Pancreas (tissue), 10 donors: Measurements from ENCODE around the gene SLC26A9. TPM values are rescaled to one million over a fixed set of nuclear protein-coding genes. Genes with fewer than 3 reads are reported as not detected.

ENCODE experiments used
- ATAC-seq, 4 donors: fragments of 200-7000 bp; cut with Tn5 transposase; one replicate each; pipeline versions ENCODE4 v1.8.0 to v1.9.1; 2020; ENCODE audit warnings: mild to moderate bottlenecking in 4 of 4, moderate library complexity in 4 of 4
- DNase-seq, 6 donors: peaks; one replicate each; pipeline ENCODE4 v3.0.0-alpha.2; 2020
- FAIRE-seq: peaks from 2 replicates; lab custom pipeline; 2012; peaks lifted over from hg19 to GRCh38; lab: Jason Lieb, UNC
- H3K27ac ChIP-seq, 4 donors: fragments of 200-600 bp; sonication (generic); 1 replicate in 3 of 4; 2 replicates in 1 of 4; pipeline versions ENCODE4 v1.5.0 to v1.8.0; 2020
- H3K27me3 ChIP-seq, 4 donors: fragments of 200-600 bp; one replicate each; pipeline ENCODE4 v1.8.0; 2021
- H3K36me3 ChIP-seq, 3 donors: fragments of 200-600 bp; sonication (generic) in 1 of 3; one replicate each; pipeline versions ENCODE4 v1.5.0 to v1.8.0; 2020 to 2021
- H3K4me1 ChIP-seq, 3 donors: fragments of 200-600 bp; one replicate each; pipeline ENCODE4 v1.8.0; 2021
- H3K4me3 ChIP-seq, 4 donors: fragments of 200-600 bp; sonication (generic) in 2 of 4; one replicate each; pipeline versions ENCODE4 v1.5.0 to v1.8.0; 2020 to 2021
- H3K9me3 ChIP-seq, 4 donors: fragments of 200-600 bp; one replicate each; pipeline ENCODE4 v1.8.0; 2021
- WGBS, 2 donors: extraction: QIAGEN DNeasy Blood & Tissue Kit; methylation state at CpG; one replicate each; pipeline ENCODE4 v1.1.7; 2013; 5-methylcytosine and 5-hydroxymethylcytosine counted together
- intact Hi-C, 3 donors: fragments of 100-400 bp; cut with DNase I; formaldehyde crosslinking; loops; one replicate each; pipeline versions ENCODE4 v1.11.1 to v1.14.2; 2022
- polyA plus RNA-seq, 2 donors: library from polyadenylated mRNA; stranded (reverse); fragments of 200-250 nt; gene quantifications; one replicate each; pipeline ENCODE4 v1.2.3, GENCODE V29; 2013
- total RNA-seq, 6 donors: library from RNA; stranded (reverse); fragmentation: NEBNext Ultra II Directional in 4 of 6; extraction: Animal tissue kit (Norgen Biotek cat#: 25700) in 4 of 6; gene quantifications; one replicate each; pipeline versions ENCODE4 v1.2.1 to v1.2.4, GENCODE V29; 2021 to 2023
- TF ChIP-seq, protein P1 (sequence below), 4 donors: fragments of 200-600 bp; sonication (generic) in 3 of 4; IDR thresholded peaks; one replicate each; pipeline versions ENCODE4 v1.5.0 to v1.8.0; 2021; ENCODE audit warnings: antibody characterized with exemption in 4 of 4
- donor health status: healthy with polysubstance abuse.
- donor health status: DM: no; HTN: no; CAD: no; lungs with moderate emphysema.
- donor health status: DM: no; HTN: no; CAD: no.
- donor health status: control.
- donor health status: control.
- donor health status: Bipolar disorder and iron deficiency.
- donor health status: DM: yes; HTN: yes; CAD: no.
- donor health status: DM: no; HTN: no; CAD: no.
- donor health status: DM: no; HTN: no; CAD: no.
- donor health status: DM: yes; HTN: yes; CAD: no.

SLC26A9 gene
- total and polyA plus RNA-seq, 8 donors, result 0.56 to 6.5 (median 1.2) TPM

DNA sequence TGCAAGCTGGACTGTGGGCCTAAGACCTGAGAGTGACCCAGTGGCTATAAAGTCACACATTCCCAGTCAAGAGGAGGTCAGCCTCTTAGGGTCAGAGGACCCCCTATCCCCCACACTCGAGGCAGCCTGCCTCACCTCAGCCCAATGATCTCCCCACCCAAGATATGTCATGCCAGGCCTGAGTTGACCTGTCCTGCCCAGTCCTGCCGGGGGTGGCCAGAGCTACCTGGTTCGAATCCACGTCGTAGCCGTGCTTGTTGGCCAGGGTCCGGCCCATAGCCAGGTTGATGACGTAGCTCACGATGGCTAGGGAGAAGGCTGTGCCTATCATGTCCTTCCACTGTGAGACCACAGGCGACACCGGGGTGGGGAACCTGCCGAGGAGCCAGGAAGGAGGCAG is 15.6 kb downstream of the SLC26A9 start:
- DNase-seq, result peak in 1 of 6 donors; percentile 48
- H3K27ac ChIP-seq, result no peak overlapping the region
- no peaks in the 10 kb centered on the region for H3K4me1 ChIP-seq
- H3K4me3 ChIP-seq, result no peak overlapping the region
- ATAC-seq, result no peak
- 93 to 97% methylated on average over 12 of the region's 12 CpGs for WGBS, 2 donors
- intact Hi-C loops, result loop anchor here in 2 of 3 donors (10.0 kb wide), 2 partner anchors 47 to 177 kb away; no protein-coding TSS in a partner anchor
- no peaks in the 10 kb centered on the region for H3K9me3 ChIP-seq
- no peak for FAIRE-seq
- no peaks in the 10 kb centered on the region for H3K36me3 ChIP-seq
- no peaks in the 10 kb centered on the region for H3K27me3 ChIP-seq
- TF ChIP-seq, protein P1, sequence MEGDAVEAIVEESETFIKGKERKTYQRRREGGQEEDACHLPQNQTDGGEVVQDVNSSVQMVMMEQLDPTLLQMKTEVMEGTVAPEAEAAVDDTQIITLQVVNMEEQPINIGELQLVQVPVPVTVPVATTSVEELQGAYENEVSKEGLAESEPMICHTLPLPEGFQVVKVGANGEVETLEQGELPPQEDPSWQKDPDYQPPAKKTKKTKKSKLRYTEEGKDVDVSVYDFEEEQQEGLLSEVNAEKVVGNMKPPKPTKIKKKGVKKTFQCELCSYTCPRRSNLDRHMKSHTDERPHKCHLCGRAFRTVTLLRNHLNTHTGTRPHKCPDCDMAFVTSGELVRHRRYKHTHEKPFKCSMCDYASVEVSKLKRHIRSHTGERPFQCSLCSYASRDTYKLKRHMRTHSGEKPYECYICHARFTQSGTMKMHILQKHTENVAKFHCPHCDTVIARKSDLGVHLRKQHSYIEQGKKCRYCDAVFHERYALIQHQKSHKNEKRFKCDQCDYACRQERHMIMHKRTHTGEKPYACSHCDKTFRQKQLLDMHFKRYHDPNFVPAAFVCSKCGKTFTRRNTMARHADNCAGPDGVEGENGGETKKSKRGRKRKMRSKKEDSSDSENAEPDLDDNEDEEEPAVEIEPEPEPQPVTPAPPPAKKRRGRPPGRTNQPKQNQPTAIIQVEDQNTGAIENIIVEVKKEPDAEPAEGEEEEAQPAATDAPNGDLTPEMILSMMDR (IDR thresholded peaks at IDR 0.05), result no peak

DNA sequence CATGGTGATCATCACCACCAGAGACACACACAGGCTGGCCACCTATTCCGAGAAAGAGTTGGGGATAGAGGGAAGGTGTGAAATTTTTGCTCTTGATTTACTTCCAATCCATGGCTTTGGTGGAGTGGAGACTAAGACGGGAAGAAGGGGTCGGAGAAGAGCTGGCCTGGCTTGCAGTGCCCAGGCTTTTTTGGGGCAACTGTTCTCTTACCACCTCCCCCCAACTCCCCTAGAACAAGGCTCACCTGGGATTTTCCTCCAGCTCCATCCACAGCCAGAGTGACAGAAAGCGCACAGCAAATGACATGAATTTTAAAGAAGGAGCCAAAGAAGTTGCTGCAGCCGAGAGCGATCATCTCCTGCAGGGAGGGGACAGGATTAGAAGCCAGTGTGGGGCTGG is 16.0 kb downstream of the SLC26A9 start:
- no peak for ATAC-seq
- TF ChIP-seq, protein P1 (IDR thresholded peaks at IDR 0.05), result no peak

DNA sequence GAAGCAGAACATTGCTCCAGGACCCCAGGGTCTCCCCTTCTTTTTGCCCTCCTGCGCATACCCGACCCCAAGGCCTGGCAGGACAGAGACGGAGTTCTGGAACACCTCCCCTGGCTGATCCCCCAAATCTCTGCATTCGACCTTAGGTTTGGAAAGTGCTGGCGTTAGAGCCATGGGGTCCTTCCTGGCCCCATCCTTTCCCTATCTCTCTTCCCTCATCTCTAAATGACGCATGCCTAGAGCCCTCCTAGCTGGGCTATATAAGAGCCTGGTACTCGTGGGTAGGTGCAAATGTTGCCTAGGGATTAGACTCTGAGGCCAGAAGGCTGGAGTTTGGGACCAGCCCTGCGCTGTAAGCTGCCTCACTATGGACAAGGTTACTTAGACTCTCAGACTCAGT is 16.6 kb downstream of the SLC26A9 start:
- H3K27ac ChIP-seq, result no peak overlapping the region
- ATAC-seq, result no peak
- peak in 1 of 6 donors; percentile 30 for DNase-seq
- no peak overlapping the region for H3K4me3 ChIP-seq
- H3K36me3 ChIP-seq, result no peaks in the 10 kb centered on the region
- no peaks in the 10 kb centered on the region for H3K9me3 ChIP-seq
- intact Hi-C loops, result loop anchor here in 2 of 3 donors (10.0 kb wide), 2 partner anchors 48 to 178 kb away; no protein-coding TSS in a partner anchor
- H3K27me3 ChIP-seq, result no peaks in the 10 kb centered on the region
- H3K4me1 ChIP-seq, result no peaks in the 10 kb centered on the region
- WGBS, 2 donors, result 82 to 88% methylated on average over 8 of the region's 8 CpGs
- TF ChIP-seq, protein P1 (IDR thresholded peaks at IDR 0.05), result no peak
- FAIRE-seq, result no peak

More for the DNA sequence above, 16.0 kb downstream of the SLC26A9 start:
- intact Hi-C loops, result loop anchor here in 2 of 3 donors (10.0 kb wide), 2 partner anchors 48 to 178 kb away; no protein-coding TSS in a partner anchor
- no peaks in the 10 kb centered on the region for H3K4me1 ChIP-seq
- WGBS, 2 donors, result 94 to 96% methylated on average over 6 of the region's 6 CpGs
- FAIRE-seq, result no peak
- DNase-seq, result peak in 1 of 6 donors; percentile 28
- H3K27me3 ChIP-seq, result no peaks in the 10 kb centered on the region
- no peak overlapping the region for H3K27ac ChIP-seq
- H3K4me3 ChIP-seq, result no peak overlapping the region
- no peaks in the 10 kb centered on the region for H3K36me3 ChIP-seq
- H3K9me3 ChIP-seq, result no peaks in the 10 kb centered on the region

DNA sequence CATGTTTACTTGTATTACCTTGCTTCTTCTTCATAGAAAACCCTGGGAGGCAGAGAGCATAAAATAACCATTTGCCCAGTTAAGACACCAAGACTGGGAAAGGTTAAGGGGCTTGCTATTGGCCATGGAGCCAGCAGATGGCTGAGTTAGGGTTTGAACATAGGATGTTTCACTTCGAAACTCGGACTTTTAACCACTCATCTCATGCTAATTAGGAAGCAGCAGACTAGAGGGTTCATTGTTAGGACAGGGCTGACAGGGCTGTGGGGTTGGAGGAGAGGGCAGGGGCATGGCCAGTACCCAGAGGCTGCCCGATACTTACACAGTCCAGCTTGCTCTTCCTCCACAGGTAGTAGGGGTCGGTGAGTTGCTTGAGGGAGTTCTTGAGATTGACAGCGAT is 17.0 kb downstream of the SLC26A9 start:
- DNase-seq (peak in 1 of 6 donors; percentile 2), FAIRE-seq (no peak), ATAC-seq (no peak)
- no peaks in the 10 kb centered on the region for H3K36me3 ChIP-seq
- intact Hi-C loops, result loop anchor here in 2 of 3 donors (10.0 kb wide), 2 partner anchors 49 to 179 kb away; no protein-coding TSS in a partner anchor
- TF ChIP-seq, protein P1 (IDR thresholded peaks at IDR 0.05), result no peak
- no peaks in the 10 kb centered on the region for H3K27me3 ChIP-seq
- WGBS, 2 donors, result 83 to 93% methylated on average over 5 of the region's 5 CpGs
- no peaks in the 10 kb centered on the region for H3K9me3 ChIP-seq
- H3K4me1 ChIP-seq, result no peaks in the 10 kb centered on the region
- H3K4me3 ChIP-seq, result no peak overlapping the region
- no peak overlapping the region for H3K27ac ChIP-seq

DNA sequence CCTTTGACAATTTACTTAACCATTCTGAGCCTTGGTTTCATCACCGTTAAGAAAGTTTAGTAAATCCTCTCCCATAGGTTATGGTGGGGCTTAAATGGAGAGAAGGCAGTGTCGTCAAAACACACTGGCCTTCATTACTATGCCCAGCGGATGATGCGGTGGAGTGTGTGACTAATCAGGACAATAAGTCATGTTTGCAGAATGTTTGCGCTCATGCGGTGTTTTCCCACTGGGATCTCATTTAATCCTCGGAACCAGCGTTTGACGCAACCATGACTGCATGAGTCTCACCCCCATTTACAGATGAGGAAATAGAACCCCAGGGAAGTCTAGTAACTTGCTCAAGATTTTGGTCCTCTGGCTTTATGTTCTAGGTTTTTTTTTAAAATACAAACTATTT is 17.5 kb downstream of the SLC26A9 start:
- ATAC-seq (peak in 1 of 4 donors; percentile 22), FAIRE-seq (no peak), DNase-seq (peak in 2 of 6 donors; percentile 1 to 2)
- Histone ChIP-seq H3K9me3 (no peaks in the 10 kb centered on the region), H3K27ac (no peak overlapping the region), H3K36me3 (no peaks in the 10 kb centered on the region), H3K4me1 (no peaks in the 10 kb centered on the region), H3K4me3 (no peak overlapping the region), H3K27me3 (no peaks in the 10 kb centered on the region)
- intact Hi-C loops, result loop anchor here in 2 of 3 donors (10.0 kb wide), 2 partner anchors 49 to 179 kb away; no protein-coding TSS in a partner anchor
- TF ChIP-seq, protein P1 (IDR thresholded peaks at IDR 0.05), result no peak
- 80 to 83% methylated on average over 9 of the region's 9 CpGs for WGBS, 2 donors
